ENCODE data around the gene SMARCD3. TPM values are rescaled to one million over a fixed set of nuclear protein-coding genes. Genes with fewer than 3 reads are reported as not detected.

The SMARCD3 gene
- total and polyA plus RNA-seq, 2 donors (not counting 1 experiment from before 2014, with no cell fraction given) = 23.8 to 30.7 TPM

DNA sequence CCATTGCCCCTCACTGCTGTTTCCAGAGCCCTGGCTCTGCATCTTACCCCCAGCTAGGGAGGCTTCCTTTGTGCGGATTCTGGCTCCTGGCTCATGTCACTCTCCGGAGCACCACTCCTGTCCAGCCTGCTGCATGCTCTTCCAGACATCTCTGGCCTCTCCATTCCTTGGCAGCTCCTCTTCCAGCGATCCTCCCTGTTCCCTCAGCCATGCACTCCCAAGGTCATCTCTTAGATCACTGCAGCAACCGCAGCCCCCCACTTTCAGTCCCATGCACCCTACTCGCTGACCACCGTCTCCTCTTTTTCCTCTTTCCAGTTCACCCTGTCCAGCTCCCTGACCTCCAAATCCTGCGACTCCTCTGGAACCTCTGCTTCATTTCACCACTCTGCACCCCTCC, 6.9 kb upstream of the SMARCD3 start:
- no peak for DNase-seq (ENCODE audit: low read depth in 2 of 2)
- no peaks in the 10 kb centered on the region for H4K20me1 ChIP-seq (ENCODE audit: control insufficient read depth, extremely low read depth, insufficient read depth, low read length)
- no peak overlapping the region for H3K27ac ChIP-seq (ENCODE audit: insufficient read depth, low read length)
- no peaks in the 10 kb centered on the region for H3K9me3 ChIP-seq (ENCODE audit: control insufficient read depth, insufficient read depth, low read depth, low read length)
- H3K9ac ChIP-seq (ENCODE audit: insufficient read depth, low read length) = no peak overlapping the region
- TF ChIP-seq, protein P1, sequence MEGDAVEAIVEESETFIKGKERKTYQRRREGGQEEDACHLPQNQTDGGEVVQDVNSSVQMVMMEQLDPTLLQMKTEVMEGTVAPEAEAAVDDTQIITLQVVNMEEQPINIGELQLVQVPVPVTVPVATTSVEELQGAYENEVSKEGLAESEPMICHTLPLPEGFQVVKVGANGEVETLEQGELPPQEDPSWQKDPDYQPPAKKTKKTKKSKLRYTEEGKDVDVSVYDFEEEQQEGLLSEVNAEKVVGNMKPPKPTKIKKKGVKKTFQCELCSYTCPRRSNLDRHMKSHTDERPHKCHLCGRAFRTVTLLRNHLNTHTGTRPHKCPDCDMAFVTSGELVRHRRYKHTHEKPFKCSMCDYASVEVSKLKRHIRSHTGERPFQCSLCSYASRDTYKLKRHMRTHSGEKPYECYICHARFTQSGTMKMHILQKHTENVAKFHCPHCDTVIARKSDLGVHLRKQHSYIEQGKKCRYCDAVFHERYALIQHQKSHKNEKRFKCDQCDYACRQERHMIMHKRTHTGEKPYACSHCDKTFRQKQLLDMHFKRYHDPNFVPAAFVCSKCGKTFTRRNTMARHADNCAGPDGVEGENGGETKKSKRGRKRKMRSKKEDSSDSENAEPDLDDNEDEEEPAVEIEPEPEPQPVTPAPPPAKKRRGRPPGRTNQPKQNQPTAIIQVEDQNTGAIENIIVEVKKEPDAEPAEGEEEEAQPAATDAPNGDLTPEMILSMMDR (conservative IDR thresholded peaks at IDR 0.05 in 1 of 2, IDR thresholded peaks at IDR 0.05 in 1 of 2; ENCODE audit: low read depth in 1 of 2, low read length in 2 of 2) = no peak
- TF ChIP-seq EZH2 (IDR thresholded peaks at IDR 0.05; ENCODE audit: low read length, missing control alignments) = no peak
- H3K36me3 ChIP-seq (ENCODE audit: control insufficient read depth, insufficient read depth, low read length) = no peaks in the 10 kb centered on the region
- no peak overlapping the region for H3K4me2 ChIP-seq (ENCODE audit: extremely low read depth, insufficient read depth, low read length)
- H3K4me1 ChIP-seq (ENCODE audit: control insufficient read depth, extremely low read depth, insufficient read depth, low read length) = peaks cover 11% of the 10 kb centered on the region
- H3K4me3 ChIP-seq (replicated peaks in 1 of 4; ENCODE audit: control extremely low read depth in 1 of 4, insufficient read depth in 1 of 4, low read depth in 3 of 4, low read length in 4 of 4) = no peak overlapping the region
- H3K27me3 ChIP-seq (ENCODE audit: control insufficient read depth, insufficient read depth, low read length) = peaks cover 11% of the 10 kb centered on the region
- no peak overlapping the region for H2AFZ ChIP-seq (ENCODE audit: low read length)
- no peaks in the 10 kb centered on the region for H3K79me2 ChIP-seq (ENCODE audit: control insufficient read depth, insufficient read depth, low read length)

DNA sequence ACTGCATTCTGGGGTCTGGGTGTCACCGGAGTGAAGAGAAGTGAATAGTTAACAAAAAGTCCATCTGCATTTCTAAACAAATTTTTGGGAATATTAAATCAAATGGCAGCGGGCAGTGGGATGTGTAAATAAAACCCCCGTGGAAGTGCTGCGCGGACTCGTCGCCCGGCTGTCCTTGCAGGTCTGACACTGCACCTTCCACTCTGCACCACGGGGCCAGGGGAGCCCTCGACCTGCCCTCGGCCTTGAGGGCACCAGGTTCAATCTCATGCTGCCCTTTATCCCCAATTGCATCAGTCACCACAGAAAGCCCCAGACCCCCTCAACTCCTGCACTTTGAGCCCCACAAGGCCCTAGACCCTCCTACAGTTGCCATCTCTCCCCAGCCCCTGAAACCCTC, 6.4 kb upstream of the SMARCD3 start:
- Histone ChIP-seq H3K27me3 (ENCODE audit: control insufficient read depth, insufficient read depth, low read length) (peaks cover 9% of the 10 kb centered on the region), H4K20me1 (ENCODE audit: control insufficient read depth, extremely low read depth, insufficient read depth, low read length) (no peaks in the 10 kb centered on the region), H3K4me3 (replicated peaks in 1 of 4; ENCODE audit: control extremely low read depth in 1 of 4, insufficient read depth in 1 of 4, low read depth in 3 of 4, low read length in 4 of 4) (no peak overlapping the region), H3K9ac (ENCODE audit: insufficient read depth, low read length) (no peak overlapping the region), H3K4me1 (ENCODE audit: control insufficient read depth, extremely low read depth, insufficient read depth, low read length) (peaks cover 11% of the 10 kb centered on the region), H3K27ac (ENCODE audit: insufficient read depth, low read length) (no peak overlapping the region), H2AFZ (ENCODE audit: low read length) (no peak overlapping the region), H3K36me3 (ENCODE audit: control insufficient read depth, insufficient read depth, low read length) (no peaks in the 10 kb centered on the region), H3K4me2 (ENCODE audit: extremely low read depth, insufficient read depth, low read length) (no peak overlapping the region), H3K79me2 (ENCODE audit: control insufficient read depth, insufficient read depth, low read length) (no peaks in the 10 kb centered on the region), H3K9me3 (ENCODE audit: control insufficient read depth, insufficient read depth, low read depth, low read length) (no peaks in the 10 kb centered on the region)
- DNase-seq (ENCODE audit: low read depth in 2 of 2) = no peak
- TF ChIP-seq EZH2 (IDR thresholded peaks at IDR 0.05; ENCODE audit: low read length, missing control alignments) = no peak
- TF ChIP-seq, protein P1 (conservative IDR thresholded peaks at IDR 0.05 in 1 of 2, IDR thresholded peaks at IDR 0.05 in 1 of 2; ENCODE audit: low read depth in 1 of 2, low read length in 2 of 2) = no peak

DNA sequence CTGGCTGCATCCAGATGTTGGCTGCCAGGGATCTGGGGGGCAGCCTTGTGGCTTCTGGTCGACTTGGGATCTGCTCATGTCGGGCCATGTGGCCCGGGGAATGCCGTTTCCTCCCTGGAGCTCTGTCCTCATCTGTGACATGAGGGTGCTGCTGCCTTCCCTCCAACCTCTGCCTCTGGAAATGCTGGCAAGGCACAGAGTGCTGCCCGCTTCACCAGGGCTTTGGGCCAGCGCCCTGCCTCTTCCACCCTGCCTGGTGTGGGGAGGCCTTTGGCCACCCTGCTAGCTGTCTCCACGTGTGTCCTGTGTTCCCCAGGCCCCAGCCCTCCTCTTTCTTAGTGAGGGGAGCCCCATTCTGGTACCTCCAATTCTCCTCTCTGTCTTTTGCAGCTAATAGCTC, 5.8 kb upstream of the SMARCD3 start:
- Histone ChIP-seq H3K27me3 (ENCODE audit: control insufficient read depth, insufficient read depth, low read length) (peaks cover 9% of the 10 kb centered on the region), H3K79me2 (ENCODE audit: control insufficient read depth, insufficient read depth, low read length) (no peaks in the 10 kb centered on the region), H3K4me1 (ENCODE audit: control insufficient read depth, extremely low read depth, insufficient read depth, low read length) (peaks cover 16% of the 10 kb centered on the region), H3K4me2 (ENCODE audit: extremely low read depth, insufficient read depth, low read length) (no peak overlapping the region), H3K36me3 (ENCODE audit: control insufficient read depth, insufficient read depth, low read length) (no peaks in the 10 kb centered on the region), H4K20me1 (ENCODE audit: control insufficient read depth, extremely low read depth, insufficient read depth, low read length) (no peaks in the 10 kb centered on the region), H2AFZ (ENCODE audit: low read length) (no peak overlapping the region), H3K9me3 (ENCODE audit: control insufficient read depth, insufficient read depth, low read depth, low read length) (no peaks in the 10 kb centered on the region), H3K9ac (ENCODE audit: insufficient read depth, low read length) (no peak overlapping the region), H3K4me3 (replicated peaks in 1 of 4; ENCODE audit: control extremely low read depth in 1 of 4, insufficient read depth in 1 of 4, low read depth in 3 of 4, low read length in 4 of 4) (no peak overlapping the region), H3K27ac (ENCODE audit: insufficient read depth, low read length) (no peak overlapping the region)
- no peak for DNase-seq (ENCODE audit: low read depth in 2 of 2)
- no peak for TF ChIP-seq EZH2 (IDR thresholded peaks at IDR 0.05; ENCODE audit: low read length, missing control alignments)
- TF ChIP-seq, protein P1 (conservative IDR thresholded peaks at IDR 0.05 in 1 of 2, IDR thresholded peaks at IDR 0.05 in 1 of 2; ENCODE audit: low read depth in 1 of 2, low read length in 2 of 2) = no peak
